ENCODE data around the gene CSMD2.

The CSMD2 gene

DNA sequence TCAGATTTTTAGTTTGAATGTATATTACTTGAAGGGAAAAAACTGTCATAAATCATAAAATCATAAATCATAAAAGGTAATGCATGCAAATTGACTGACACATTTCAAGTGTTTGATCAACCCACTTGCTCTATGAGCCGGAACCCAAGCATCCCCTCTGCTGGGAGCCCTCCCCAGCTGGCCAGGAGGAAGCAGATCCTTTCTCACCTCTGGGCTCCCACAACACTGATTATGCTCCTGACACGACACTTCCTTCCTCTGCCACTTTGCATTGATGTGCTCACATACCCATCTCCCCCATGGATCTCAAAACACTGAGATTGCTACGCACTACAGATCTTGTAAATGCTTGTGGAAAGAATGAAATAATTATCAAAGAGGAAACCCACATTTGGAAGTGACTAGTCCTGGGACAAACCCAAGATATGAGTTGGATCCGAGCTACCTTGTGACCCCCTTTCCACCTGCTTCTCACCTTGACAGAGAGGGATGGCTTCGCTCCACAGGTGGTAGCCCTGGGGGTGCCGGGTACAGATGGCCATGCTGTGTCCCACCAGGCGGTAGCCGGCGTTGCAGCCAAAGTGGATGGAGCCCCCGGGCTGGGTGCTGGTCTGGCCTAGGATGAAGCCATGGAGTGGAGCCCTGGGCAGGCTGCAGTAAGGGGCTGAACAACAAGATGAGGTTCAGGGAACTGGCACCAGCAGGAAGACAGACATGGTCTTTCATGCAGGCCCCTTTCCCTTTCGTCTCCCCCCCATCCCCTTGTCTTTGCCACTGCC, 588.0 kb downstream of the CSMD2 start:
- no peak for TF ChIP-seq EZH2phosphoT487 (IDR thresholded peaks at IDR 0.05; ENCODE audit: low read depth)
- TF ChIP-seq, protein P1, sequence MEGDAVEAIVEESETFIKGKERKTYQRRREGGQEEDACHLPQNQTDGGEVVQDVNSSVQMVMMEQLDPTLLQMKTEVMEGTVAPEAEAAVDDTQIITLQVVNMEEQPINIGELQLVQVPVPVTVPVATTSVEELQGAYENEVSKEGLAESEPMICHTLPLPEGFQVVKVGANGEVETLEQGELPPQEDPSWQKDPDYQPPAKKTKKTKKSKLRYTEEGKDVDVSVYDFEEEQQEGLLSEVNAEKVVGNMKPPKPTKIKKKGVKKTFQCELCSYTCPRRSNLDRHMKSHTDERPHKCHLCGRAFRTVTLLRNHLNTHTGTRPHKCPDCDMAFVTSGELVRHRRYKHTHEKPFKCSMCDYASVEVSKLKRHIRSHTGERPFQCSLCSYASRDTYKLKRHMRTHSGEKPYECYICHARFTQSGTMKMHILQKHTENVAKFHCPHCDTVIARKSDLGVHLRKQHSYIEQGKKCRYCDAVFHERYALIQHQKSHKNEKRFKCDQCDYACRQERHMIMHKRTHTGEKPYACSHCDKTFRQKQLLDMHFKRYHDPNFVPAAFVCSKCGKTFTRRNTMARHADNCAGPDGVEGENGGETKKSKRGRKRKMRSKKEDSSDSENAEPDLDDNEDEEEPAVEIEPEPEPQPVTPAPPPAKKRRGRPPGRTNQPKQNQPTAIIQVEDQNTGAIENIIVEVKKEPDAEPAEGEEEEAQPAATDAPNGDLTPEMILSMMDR (IDR thresholded peaks at IDR 0.05; ENCODE audit: low read depth, low read length), result no peak
- no peak overlapping the region for H3K4me2 ChIP-seq (ENCODE audit: low read length)

DNA sequence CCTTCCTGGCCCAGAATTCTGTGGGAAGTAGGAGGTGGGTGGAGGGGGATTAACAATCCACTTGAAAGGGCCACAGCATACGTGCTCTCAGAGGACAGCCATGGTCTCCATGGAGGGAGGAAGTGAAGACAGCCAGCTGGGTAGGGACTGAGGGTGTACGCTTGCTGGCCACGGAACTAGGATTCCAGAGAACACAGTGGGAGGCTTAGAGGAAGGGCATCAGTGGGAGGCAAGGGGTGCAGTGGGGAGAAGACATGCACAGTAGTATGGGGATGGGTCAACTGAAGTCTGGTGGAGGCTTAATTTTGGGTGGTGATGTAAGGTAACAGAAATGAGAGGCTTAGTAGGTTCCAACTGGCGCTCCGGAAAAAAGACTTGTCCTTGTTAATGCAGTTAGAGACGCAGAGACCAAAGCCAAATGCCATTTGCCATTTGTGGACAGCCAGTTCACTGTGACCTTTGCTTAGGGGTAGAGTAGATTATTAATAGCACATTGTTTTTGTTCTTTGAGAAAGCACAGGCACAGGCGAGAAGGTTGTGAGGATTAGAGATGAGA, 589.6 kb downstream of the CSMD2 start:
- no peaks in the 10 kb centered on the region for H3K9me3 ChIP-seq (ENCODE audit: insufficient read depth, low read length)
- no peak overlapping the region for H3K4me3 ChIP-seq (ENCODE audit: low read length)
- no peak overlapping the region for H3K27ac ChIP-seq (ENCODE audit: low read length)
- H2AFZ ChIP-seq (ENCODE audit: low read depth, low read length), result no peak overlapping the region
- TF ChIP-seq, protein P1 (IDR thresholded peaks at IDR 0.05; ENCODE audit: low read depth, low read length), result no peak
- no peak for TF ChIP-seq EZH2phosphoT487 (IDR thresholded peaks at IDR 0.05; ENCODE audit: low read depth)
- H3K27me3 ChIP-seq (ENCODE audit: low read depth, low read length), result no peaks in the 10 kb centered on the region; the same call in 1 of the 2 replicates
- no peaks in the 10 kb centered on the region for H3K36me3 ChIP-seq (replicated peaks; ENCODE audit: low read depth, low read length)
- no peaks in the 10 kb centered on the region for H3K4me1 ChIP-seq (ENCODE audit: low read length)
- H3K79me2 ChIP-seq (ENCODE audit: low read length), result no peaks in the 10 kb centered on the region
- no peak overlapping the region for H3K4me2 ChIP-seq (ENCODE audit: low read length)
- H4K20me1 ChIP-seq (ENCODE audit: insufficient read depth, low read length), result no peaks in the 10 kb centered on the region
- H3K9ac ChIP-seq (ENCODE audit: low read length), result no peak overlapping the region

More for the DNA sequence above, 588.0 kb downstream of the CSMD2 start:
- Histone ChIP-seq H2AFZ (ENCODE audit: low read depth, low read length) (no peak overlapping the region), H3K4me1 (ENCODE audit: low read length) (no peaks in the 10 kb centered on the region), H3K9ac (ENCODE audit: low read length) (no peak overlapping the region), H3K27ac (ENCODE audit: low read length) (no peak overlapping the region), H4K20me1 (ENCODE audit: insufficient read depth, low read length) (no peaks in the 10 kb centered on the region), H3K79me2 (ENCODE audit: low read length) (no peaks in the 10 kb centered on the region), H3K36me3 (replicated peaks; ENCODE audit: low read depth, low read length) (no peaks in the 10 kb centered on the region), H3K4me3 (ENCODE audit: low read length) (no peak overlapping the region), H3K9me3 (ENCODE audit: insufficient read depth, low read length) (no peaks in the 10 kb centered on the region), H3K27me3 (ENCODE audit: low read depth, low read length) (no peaks in the 10 kb centered on the region; the same call in 1 of the 2 replicates)

DNA sequence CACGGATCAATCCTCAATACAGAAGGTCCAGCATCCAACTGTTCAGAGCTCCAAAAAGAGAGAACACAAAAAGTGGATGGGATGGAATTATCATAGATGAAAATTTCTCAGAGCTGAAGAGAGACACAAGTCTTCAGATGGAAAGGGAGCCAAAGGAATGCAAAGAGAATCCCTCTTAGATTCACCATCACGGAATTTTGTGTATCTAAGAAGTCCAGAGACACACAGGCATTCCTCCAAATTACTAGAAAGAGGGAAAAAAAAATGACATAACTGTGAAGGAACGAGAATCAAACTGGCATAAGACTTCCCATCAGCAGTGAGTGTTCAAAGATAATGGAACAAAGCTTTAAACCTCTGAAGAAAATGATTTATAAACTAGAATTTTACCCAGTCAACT, 591.4 kb downstream of the CSMD2 start:
- no peaks in the 10 kb centered on the region for H4K20me1 ChIP-seq (ENCODE audit: insufficient read depth, low read length)
- no peak overlapping the region for H3K4me2 ChIP-seq (ENCODE audit: low read length)
- no peaks in the 10 kb centered on the region for H3K79me2 ChIP-seq (ENCODE audit: low read length)
- H2AFZ ChIP-seq (ENCODE audit: low read depth, low read length), result no peak overlapping the region
- no peaks in the 10 kb centered on the region for H3K9me3 ChIP-seq (ENCODE audit: insufficient read depth, low read length)
- no peaks in the 10 kb centered on the region for H3K4me1 ChIP-seq (ENCODE audit: low read length)
- no peaks in the 10 kb centered on the region for H3K36me3 ChIP-seq (replicated peaks; ENCODE audit: low read depth, low read length)
- H3K9ac ChIP-seq (ENCODE audit: low read length), result no peak overlapping the region
- TF ChIP-seq, protein P1 (IDR thresholded peaks at IDR 0.05; ENCODE audit: low read depth, low read length), result no peak
- TF ChIP-seq EZH2phosphoT487 (IDR thresholded peaks at IDR 0.05; ENCODE audit: low read depth), result no peak
- H3K27ac ChIP-seq (ENCODE audit: low read length), result no peak overlapping the region
- H3K27me3 ChIP-seq (ENCODE audit: low read depth, low read length), result no peaks in the 10 kb centered on the region; the same call in 1 of the 2 replicates
- no peak overlapping the region for H3K4me3 ChIP-seq (ENCODE audit: low read length)

DNA sequence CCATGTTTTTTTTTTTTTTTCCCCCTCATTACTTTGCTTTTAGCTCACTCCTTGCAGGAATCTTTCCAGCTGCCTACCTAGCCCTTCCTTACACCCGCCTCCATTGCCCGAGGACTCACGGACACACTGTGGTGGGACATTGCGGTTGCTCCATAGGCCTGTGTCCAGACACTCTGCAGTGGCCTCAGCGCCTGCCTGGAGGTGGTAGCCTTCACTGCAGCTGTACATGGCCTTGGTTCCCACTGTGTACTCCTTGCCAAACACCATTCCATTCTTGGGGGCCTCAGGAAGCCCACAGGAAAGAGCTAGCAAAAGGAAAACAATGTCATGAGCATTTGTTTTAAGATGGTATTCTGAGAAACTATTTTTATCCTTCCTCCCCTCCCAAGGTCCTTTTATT, 592.6 kb downstream of the CSMD2 start:
- no peaks in the 10 kb centered on the region for H3K4me1 ChIP-seq (ENCODE audit: low read length)
- H2AFZ ChIP-seq (ENCODE audit: low read depth, low read length), result no peak overlapping the region
- no peak overlapping the region for H3K4me3 ChIP-seq (ENCODE audit: low read length)
- no peaks in the 10 kb centered on the region for H4K20me1 ChIP-seq (ENCODE audit: insufficient read depth, low read length)
- no peaks in the 10 kb centered on the region for H3K79me2 ChIP-seq (ENCODE audit: low read length)
- H3K9ac ChIP-seq (ENCODE audit: low read length), result no peak overlapping the region
- H3K27ac ChIP-seq (ENCODE audit: low read length), result no peak overlapping the region
- H3K9me3 ChIP-seq (ENCODE audit: insufficient read depth, low read length), result no peaks in the 10 kb centered on the region
- no peaks in the 10 kb centered on the region for H3K36me3 ChIP-seq (replicated peaks; ENCODE audit: low read depth, low read length)
- H3K27me3 ChIP-seq (ENCODE audit: low read depth, low read length), result no peaks in the 10 kb centered on the region; the same call in 1 of the 2 replicates
- no peak overlapping the region for H3K4me2 ChIP-seq (ENCODE audit: low read length)
- TF ChIP-seq, protein P1 (IDR thresholded peaks at IDR 0.05; ENCODE audit: low read depth, low read length), result no peak
- no peak for TF ChIP-seq EZH2phosphoT487 (IDR thresholded peaks at IDR 0.05; ENCODE audit: low read depth)
